Measurements from ENCODE around the gene CLDN7.

GRCh38 chr17:7295230-7296180 lies 33.2 kb upstream of the CLDN7 start:
- no peak for TF ChIP-seq POLR2A (IDR thresholded peaks at IDR 0.05)
- no peak for TF ChIP-seq POLR2AphosphoS5 (IDR thresholded peaks at IDR 0.05)
- TF ChIP-seq CTCF (IDR thresholded peaks at IDR 0.05): peak in 4 of 5 experiments; percentile 10 to 45 (median 28)
- no peak for TF ChIP-seq EP300 (IDR thresholded peaks at IDR 0.05; ENCODE audit: low read depth)
